ENCODE data around the gene STPG3. TPM values are rescaled to one million over a fixed set of nuclear protein-coding genes. Genes with fewer than 3 reads are reported as not detected.

STPG3 gene
- total and polyA plus RNA-seq, 2 of the 13 experiments (the other 11 are each of a cell fraction or from before 2014, with no cell fraction given) = not detected

DNA sequence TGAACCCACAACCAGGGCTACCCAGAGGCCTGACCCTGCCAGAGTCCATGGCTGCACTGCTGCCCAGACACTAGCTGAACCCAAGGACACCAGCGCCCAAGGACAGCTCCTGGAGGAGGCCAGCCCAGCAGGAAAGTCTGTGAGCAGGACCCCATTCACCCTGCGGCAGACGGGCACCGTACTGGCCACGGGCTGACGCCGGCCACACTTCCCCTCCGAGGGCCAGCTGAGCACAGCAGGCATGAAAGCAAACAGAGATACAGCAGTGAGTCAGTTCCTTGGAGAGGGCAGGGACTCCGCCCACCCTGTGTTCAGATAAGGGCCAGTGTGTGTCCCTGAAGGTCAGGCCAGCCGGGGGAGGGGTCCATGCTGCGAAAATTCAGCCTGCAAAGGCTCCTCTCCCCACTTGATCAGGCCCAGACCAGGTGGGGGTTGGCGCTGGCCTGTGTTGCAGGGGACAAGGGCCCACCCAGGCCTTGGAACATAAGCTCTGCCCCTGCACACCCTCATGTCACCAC is 32.3 kb upstream of the STPG3 start (continued):
- TF ChIP-seq, protein P1, sequence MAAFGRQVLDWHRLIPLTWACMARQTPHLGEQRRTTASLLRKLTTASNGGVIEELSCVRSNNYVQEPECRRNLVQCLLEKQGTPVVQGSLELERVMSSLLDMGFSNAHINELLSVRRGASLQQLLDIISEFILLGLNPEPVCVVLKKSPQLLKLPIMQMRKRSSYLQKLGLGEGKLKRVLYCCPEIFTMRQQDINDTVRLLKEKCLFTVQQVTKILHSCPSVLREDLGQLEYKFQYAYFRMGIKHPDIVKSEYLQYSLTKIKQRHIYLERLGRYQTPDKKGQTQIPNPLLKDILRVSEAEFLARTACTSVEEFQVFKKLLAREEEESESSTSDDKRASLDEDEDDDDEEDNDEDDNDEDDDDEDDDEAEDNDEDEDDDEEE (CRISPR knock-in tag; IDR thresholded peaks at IDR 0.05) = no peak
- peak; percentile 30 for TF ChIP-seq AGO1 (IDR thresholded peaks at IDR 0.05; ENCODE audit: low read depth, low read length, poor library complexity, severe bottlenecking)
- TF ChIP-seq ZNF589 (CRISPR knock-in tag; conservative IDR thresholded peaks at IDR 0.05) = no peak; the same call in 1 of the 2 replicates
- no peak; the same call in 1 of the 2 replicates for TF ChIP-seq ZNF792 (CRISPR knock-in tag; IDR thresholded peaks at IDR 0.05)
- TF ChIP-seq KAT8 (CRISPR knock-in tag; IDR thresholded peaks at IDR 0.05) = peak; percentile 35; the same call in 1 of the 2 replicates
- TF ChIP-seq SAP130 (CRISPR knock-in tag; IDR thresholded peaks at IDR 0.05; ENCODE audit: low read depth) = peak; percentile 96
- TF ChIP-seq KAT7 (CRISPR knock-in tag; IDR thresholded peaks at IDR 0.05; ENCODE audit: borderline replicate concordance) = no peak
- TF ChIP-seq, protein P2, sequence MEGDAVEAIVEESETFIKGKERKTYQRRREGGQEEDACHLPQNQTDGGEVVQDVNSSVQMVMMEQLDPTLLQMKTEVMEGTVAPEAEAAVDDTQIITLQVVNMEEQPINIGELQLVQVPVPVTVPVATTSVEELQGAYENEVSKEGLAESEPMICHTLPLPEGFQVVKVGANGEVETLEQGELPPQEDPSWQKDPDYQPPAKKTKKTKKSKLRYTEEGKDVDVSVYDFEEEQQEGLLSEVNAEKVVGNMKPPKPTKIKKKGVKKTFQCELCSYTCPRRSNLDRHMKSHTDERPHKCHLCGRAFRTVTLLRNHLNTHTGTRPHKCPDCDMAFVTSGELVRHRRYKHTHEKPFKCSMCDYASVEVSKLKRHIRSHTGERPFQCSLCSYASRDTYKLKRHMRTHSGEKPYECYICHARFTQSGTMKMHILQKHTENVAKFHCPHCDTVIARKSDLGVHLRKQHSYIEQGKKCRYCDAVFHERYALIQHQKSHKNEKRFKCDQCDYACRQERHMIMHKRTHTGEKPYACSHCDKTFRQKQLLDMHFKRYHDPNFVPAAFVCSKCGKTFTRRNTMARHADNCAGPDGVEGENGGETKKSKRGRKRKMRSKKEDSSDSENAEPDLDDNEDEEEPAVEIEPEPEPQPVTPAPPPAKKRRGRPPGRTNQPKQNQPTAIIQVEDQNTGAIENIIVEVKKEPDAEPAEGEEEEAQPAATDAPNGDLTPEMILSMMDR (CRISPR knock-in tag; IDR thresholded peaks at IDR 0.05) = 0 out of 2 replicates have a peak, but pooled peaks have one; percentile 3
- TF ChIP-seq MAFG (CRISPR knock-in tag; IDR thresholded peaks at IDR 0.05) = no peak
- TF ChIP-seq CCDC6 (CRISPR knock-in tag; IDR thresholded peaks at IDR 0.05) = no peak
- TF ChIP-seq ZNF674 (CRISPR knock-in tag; IDR thresholded peaks at IDR 0.05; ENCODE audit: low read depth) = no peak
- TF ChIP-seq NFYC (CRISPR knock-in tag; IDR thresholded peaks at IDR 0.05) = 0 out of 2 replicates have a peak, but pooled peaks have one; percentile 33
- peak; percentile 77 for TF ChIP-seq MED1 (CRISPR knock-in tag; IDR thresholded peaks at IDR 0.05)
- TF ChIP-seq CCAR2 (optimal IDR thresholded peaks at IDR 0.05; ENCODE audit: low read depth, low read length) = no peak
- TF ChIP-seq ISX (CRISPR knock-in tag; conservative IDR thresholded peaks at IDR 0.05) = no peak
- no peak for TF ChIP-seq ZNF614 (CRISPR knock-in tag; IDR thresholded peaks at IDR 0.05; ENCODE audit: borderline replicate concordance)
- 0 out of 2 replicates have a peak, but pooled peaks have one; percentile 32 for TF ChIP-seq PPARG (CRISPR knock-in tag; conservative IDR thresholded peaks at IDR 0.05)
- TF ChIP-seq RAD51 (IDR thresholded peaks at IDR 0.05; ENCODE audit: borderline replicate concordance) = no peak
- no peak for TF ChIP-seq ZNF317 (CRISPR knock-in tag; IDR thresholded peaks at IDR 0.05)
- TF ChIP-seq ZNF124 (CRISPR knock-in tag; IDR thresholded peaks at IDR 0.05) = 0 out of 2 replicates have a peak, but pooled peaks have one; percentile 60
- TF ChIP-seq, protein P3, sequence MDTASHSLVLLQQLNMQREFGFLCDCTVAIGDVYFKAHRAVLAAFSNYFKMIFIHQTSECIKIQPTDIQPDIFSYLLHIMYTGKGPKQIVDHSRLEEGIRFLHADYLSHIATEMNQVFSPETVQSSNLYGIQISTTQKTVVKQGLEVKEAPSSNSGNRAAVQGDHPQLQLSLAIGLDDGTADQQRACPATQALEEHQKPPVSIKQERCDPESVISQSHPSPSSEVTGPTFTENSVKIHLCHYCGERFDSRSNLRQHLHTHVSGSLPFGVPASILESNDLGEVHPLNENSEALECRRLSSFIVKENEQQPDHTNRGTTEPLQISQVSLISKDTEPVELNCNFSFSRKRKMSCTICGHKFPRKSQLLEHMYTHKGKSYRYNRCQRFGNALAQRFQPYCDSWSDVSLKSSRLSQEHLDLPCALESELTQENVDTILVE (CRISPR knock-in tag; IDR thresholded peaks at IDR 0.05) = peak; percentile 49; the same call in 1 of the 2 replicates
- no peak for TF ChIP-seq SOX6 (IDR thresholded peaks at IDR 0.05)
- TF ChIP-seq SOX6 (CRISPR knock-in tag; IDR thresholded peaks at IDR 0.05) = peak; percentile 38; the same call in 1 of the 2 replicates
- TF ChIP-seq EEA1 (CRISPR knock-in tag; IDR thresholded peaks at IDR 0.05; ENCODE audit: borderline replicate concordance) = no peak
- TF ChIP-seq, protein P4, sequence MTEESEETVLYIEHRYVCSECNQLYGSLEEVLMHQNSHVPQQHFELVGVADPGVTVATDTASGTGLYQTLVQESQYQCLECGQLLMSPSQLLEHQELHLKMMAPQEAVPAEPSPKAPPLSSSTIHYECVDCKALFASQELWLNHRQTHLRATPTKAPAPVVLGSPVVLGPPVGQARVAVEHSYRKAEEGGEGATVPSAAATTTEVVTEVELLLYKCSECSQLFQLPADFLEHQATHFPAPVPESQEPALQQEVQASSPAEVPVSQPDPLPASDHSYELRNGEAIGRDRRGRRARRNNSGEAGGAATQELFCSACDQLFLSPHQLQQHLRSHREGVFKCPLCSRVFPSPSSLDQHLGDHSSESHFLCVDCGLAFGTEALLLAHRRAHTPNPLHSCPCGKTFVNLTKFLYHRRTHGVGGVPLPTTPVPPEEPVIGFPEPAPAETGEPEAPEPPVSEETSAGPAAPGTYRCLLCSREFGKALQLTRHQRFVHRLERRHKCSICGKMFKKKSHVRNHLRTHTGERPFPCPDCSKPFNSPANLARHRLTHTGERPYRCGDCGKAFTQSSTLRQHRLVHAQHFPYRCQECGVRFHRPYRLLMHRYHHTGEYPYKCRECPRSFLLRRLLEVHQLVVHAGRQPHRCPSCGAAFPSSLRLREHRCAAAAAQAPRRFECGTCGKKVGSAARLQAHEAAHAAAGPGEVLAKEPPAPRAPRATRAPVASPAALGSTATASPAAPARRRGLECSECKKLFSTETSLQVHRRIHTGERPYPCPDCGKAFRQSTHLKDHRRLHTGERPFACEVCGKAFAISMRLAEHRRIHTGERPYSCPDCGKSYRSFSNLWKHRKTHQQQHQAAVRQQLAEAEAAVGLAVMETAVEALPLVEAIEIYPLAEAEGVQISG (CRISPR knock-in tag; IDR thresholded peaks at IDR 0.05) = 0 out of 2 replicates have a peak, but pooled peaks have one; percentile 45

All from HepG2 (cell line).